Measurements from ENCODE around the gene LHX1.
A peak's percentile ranks its signal among the peaks of the same experiment; 100 is the strongest.

Gene LHX1

GRCh38 chr17:36939802-36940312 lies 2.6 kb downstream of the LHX1 start:
- no peak for DNase-seq

GRCh38 chr17:36940313-36941264 lies 3.3 kb downstream of the LHX1 start:
- no peak for DNase-seq

- no peak for DNase-seq
These were observed 4.2 kb downstream of the LHX1 start for GRCh38 chr17:36941265-36942010.

DNA sequence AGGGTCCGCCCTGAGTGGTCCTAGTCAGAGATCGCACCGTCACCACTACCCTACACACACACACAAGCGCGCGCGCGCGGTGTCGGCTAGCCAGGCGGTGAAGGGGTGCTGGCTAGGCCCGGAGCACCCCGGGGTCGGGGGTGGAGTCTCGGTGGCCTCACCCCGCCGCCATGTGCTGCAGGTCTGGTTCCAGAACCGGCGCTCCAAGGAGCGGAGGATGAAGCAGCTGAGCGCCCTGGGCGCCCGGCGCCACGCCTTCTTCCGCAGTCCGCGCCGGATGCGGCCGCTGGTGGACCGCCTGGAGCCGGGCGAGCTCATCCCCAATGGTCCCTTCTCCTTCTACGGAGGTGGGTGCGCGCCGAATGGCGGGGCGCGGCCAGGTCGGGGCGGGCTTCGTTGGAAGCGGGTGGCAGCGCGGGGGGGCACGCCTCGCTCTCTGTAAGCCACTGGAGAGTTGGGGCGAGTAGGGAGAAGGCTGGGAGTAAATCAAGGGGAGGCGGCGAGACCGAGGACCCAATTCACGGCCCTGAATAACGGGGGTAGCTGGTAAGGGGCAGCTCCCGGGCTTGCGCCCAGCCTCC lies 4.8 kb downstream of the LHX1 start:
- DNase-seq: no peak

- DNase-seq: no peak
These were observed 5.4 kb downstream of the LHX1 start for GRCh38 chr17:36942631-36943125.

DNA sequence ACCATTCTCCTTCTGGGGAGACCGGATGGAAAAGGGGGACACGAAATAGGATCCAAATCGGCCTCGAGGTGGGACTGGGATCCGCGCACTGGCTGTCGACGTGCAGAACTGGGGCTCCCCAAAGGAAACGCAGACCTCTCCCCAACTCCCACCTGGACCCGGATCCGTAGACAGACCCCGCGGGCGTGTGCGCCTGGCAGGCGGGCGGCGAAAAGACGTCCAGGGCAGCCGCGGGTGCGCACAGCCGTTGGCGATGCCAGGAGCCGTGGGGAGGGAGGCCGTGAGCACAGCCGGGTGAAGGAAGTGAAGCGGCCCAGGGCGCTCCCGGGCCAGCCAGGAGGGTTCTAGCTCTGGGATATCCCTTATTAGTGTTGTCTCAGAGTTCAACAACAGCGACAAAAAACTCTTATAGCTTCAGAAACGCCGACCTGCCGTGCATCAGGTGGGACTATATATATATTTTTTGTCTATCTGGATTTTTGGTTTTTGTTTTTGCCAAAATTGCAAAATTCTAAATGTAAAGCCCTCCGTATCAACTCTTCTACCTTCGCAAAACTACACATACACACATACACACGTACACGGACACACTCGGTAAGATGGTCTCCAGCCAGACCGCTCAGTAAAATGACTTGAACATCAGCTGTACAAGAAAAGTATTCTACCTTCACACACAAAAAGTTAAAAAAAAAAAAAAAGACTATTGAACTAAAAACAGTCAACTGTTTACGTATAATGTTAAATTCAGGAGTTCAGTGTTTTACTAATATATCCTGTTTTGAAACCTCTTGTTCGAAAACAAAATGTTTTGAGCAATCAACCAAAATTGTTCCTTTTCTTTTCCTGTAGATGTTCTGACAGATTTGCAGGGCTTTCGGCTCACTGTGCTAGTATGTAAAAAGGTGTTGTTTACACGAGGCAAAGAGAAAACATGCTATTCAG lies 6.2 kb downstream of the LHX1 start:
- no peak for DNase-seq

- DNase-seq: no peak
These were observed 7.3 kb downstream of the LHX1 start for GRCh38 chr17:36944553-36944952.

GRCh38 chr17:36945140-36945539 lies 7.9 kb downstream of the LHX1 start:
- DNase-seq: no peak

- no peak for DNase-seq
These were observed 8.9 kb downstream of the LHX1 start for GRCh38 chr17:36945959-36946725.

- no peak for DNase-seq
These were observed 9.4 kb downstream of the LHX1 start for GRCh38 chr17:36946726-36947091.

DNA sequence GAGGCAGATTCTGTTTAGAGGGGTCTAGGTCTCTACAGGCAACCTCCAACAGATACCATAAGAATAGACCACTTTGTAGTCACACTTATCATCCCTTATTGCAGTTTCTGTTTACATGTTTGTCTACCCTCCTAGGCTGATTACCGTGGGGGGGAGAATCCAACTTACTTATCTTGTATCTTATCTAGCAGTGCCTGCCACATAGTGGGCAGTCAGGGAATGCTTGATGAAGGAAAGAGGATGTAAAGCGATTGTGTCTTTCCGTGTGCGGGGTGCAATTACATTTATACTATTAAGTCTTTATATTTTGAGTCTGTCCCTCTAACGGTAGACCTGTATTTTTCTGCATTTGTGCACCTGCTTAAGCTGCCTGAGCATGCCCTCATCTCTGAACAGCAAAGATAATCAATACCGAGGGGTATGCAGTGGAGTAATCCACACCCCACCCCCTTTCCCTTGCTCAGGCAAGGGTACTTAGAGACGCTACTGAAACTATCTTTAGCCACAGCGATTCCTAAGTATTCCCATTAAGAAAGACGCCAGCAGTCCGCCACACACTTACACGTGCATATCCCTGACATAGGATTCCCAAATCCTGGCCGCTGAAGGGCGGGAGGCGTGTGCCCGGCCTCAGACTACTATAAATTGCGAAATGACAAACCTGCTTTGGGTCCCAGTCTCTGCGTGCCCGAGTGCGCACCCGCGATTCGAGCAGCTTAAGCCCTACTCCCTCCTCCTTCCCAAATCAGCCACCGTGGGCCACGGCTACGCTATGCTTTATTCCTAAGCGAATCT lies 10.8 kb downstream of the LHX1 start:
- no peak for DNase-seq

- DNase-seq: peak; percentile 98
These were observed 11.6 kb downstream of the LHX1 start, which contains the start of gene AATF for GRCh38 chr17:36948717-36949460. TSS of gene AATF (plus strand) at chr17:36948954. CDS start at chr17:36949126, 172 bp downstream.

GRCh38 chr17:36949461-36949927 lies 12.2 kb downstream of the LHX1 start:
- no peak for DNase-seq

GRCh38 chr17:36950027-36950426 lies 12.8 kb downstream of the LHX1 start:
- DNase-seq: no peak

DNA sequence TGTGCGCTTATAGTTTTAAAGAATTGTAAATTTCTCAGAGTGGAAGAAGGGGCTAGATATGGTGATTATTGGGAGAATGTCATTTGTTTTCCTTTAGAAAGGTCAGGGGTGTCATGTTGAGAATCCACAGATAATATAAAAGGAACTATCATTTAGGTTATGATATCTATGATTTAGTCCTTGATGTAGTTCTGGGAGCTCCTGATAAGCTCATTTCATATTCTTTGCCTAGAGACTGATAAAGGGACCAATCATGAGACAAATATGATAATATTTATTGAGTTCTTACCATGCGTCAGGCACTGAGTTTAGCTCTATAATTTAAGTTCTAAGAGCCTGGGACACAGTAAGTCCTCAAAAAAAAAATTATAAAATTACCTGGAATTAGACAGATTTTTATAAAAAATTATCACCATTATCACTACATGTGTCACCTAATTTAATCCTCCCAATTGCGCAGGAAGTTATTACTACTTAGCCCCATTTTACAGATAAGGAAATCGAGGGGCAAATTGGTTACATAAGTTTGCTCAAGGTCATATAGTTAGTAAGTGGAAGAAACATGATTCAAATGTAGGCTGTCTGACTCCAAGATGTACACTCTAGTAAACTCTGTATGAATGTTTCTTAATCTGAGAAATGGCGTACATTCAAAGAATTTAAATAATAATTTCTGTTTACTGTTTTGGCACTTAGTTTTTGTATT lies 14.0 kb downstream of the LHX1 start:
- no peak for DNase-seq

- no peak for DNase-seq
These were observed 34.2 kb downstream of the LHX1 start for GRCh38 chr17:36971508-36971907.

DNA sequence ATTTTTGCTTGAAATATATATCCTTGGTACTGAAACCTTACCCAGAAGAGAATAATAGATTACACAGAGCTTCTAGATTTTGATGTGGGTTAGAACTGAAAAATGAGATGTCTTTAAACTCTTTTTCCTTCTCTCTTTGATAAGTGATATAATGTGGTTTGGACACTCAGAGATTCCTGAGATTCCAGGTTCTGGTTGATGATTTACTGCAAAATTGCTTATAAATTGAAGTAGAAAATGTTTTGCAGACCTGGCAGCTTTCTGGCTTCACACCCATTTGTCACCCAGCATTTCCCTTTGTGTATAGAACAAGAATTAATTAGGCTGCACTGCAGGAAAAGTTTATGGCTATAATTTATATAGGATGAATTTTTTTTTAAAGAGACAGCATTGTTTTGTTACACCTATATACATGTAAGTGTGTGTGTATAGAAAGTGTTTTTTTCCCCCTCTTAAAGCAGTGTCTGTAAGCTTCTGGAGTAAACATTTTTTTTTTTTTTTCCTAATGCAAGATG lies 35.0 kb downstream of the LHX1 start:
- DNase-seq: no peak

- DNase-seq: no peak
These were observed 35.6 kb downstream of the LHX1 start for GRCh38 chr17:36972905-36973304.

Data from hematopoietic multipotent progenitor cell treated with erythropoietin and hydrocortisone succinate and interleukin-3 and kit ligand, for 6 days (in vitro differentiated cells).